Measurements from ENCODE around the gene OR5B2.

The OR5B2 gene

DNA sequence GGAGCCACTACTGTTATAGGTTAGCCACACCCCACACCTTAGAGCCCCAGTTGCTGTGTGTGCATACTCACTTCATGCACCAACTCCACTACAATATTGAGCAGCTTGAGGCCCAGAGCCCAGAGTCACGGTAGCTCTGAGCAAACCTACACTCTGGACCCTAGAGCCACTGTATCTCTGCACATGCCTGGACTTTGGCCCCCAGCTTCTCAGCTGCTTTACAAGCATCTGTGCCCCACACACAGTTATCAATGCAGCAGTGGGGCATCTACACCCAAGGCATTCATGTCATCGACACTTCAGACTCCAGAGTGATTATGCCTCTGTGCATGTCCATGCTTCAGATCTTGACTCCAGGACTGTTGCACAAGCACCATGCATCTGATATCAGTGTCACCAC, 16.4 kb upstream of the OR5B2 start:
- H3F3A ChIP-seq (ENCODE audit: insufficient read depth, low read length) = no peaks in the 10 kb centered on the region

GRCh38 chr11:58442136-58442535, 14.2 kb upstream of the OR5B2 start, which contains the start of gene OR5B12:
OR5B12 (minus strand) TSS chr11:58442236; CDS start chr11:58440151, 2,085 bp downstream.
- Histone ChIP-seq H3K79me2 (ENCODE audit: insufficient read depth, low read length) (no peaks in the 10 kb centered on the region), H3K9me3 (ENCODE audit: low read length) (no peaks in the 10 kb centered on the region), H2AFZ (ENCODE audit: low read length) (no peak within 1 kb of the TSS), H3K9ac (ENCODE audit: low read length) (no peak within 1 kb of the TSS), H3K4me1 (ENCODE audit: insufficient read depth, low read length, severe bottlenecking) (no peaks in the 10 kb centered on the region), H3K27me3 (ENCODE audit: insufficient read depth, low read length) (no peaks in the 10 kb centered on the region), H3K36me3 (ENCODE audit: insufficient read depth, low read length) (no peaks in the 10 kb centered on the region), H3K27ac (ENCODE audit: low read depth, low read length, poor library complexity, severe bottlenecking) (no peak within 1 kb of the TSS), H3F3A (ENCODE audit: insufficient read depth, low read length) (no peaks in the 10 kb centered on the region), H3K4me3 (ENCODE audit: low read depth, low read length, poor library complexity, severe bottlenecking) (no peak within 1 kb of the TSS), H3K9me2 (ENCODE audit: low read depth, low read length) (no peaks in the 10 kb centered on the region), H3K4me2 (ENCODE audit: low read length) (no peak within 1 kb of the TSS), H4K20me1 (ENCODE audit: insufficient read depth, low read length) (no peaks in the 10 kb centered on the region)
- TF ChIP-seq EZH2 (IDR thresholded peaks at IDR 0.05; ENCODE audit: borderline replicate concordance, low read length) (no peak), CTCF (IDR thresholded peaks at IDR 0.05; ENCODE audit: low read length) (no peak)

More for the DNA sequence above, 16.4 kb upstream of the OR5B2 start:
- Histone ChIP-seq H3K4me2 (ENCODE audit: low read length) (no peak overlapping the region), H3K9ac (ENCODE audit: low read length) (no peak overlapping the region), H3K4me3 (ENCODE audit: low read depth, low read length, poor library complexity, severe bottlenecking) (no peak overlapping the region), H3K9me3 (ENCODE audit: low read length) (no peaks in the 10 kb centered on the region), H3K36me3 (ENCODE audit: insufficient read depth, low read length) (no peaks in the 10 kb centered on the region), H2AFZ (ENCODE audit: low read length) (no peak overlapping the region), H3K79me2 (ENCODE audit: insufficient read depth, low read length) (no peaks in the 10 kb centered on the region), H3K4me1 (ENCODE audit: insufficient read depth, low read length, severe bottlenecking) (no peaks in the 10 kb centered on the region), H3K9me2 (ENCODE audit: low read depth, low read length) (no peaks in the 10 kb centered on the region), H3K27ac (ENCODE audit: low read depth, low read length, poor library complexity, severe bottlenecking) (no peak overlapping the region), H4K20me1 (ENCODE audit: insufficient read depth, low read length) (no peaks in the 10 kb centered on the region), H3K27me3 (ENCODE audit: insufficient read depth, low read length) (no peaks in the 10 kb centered on the region)
- TF ChIP-seq EZH2 (IDR thresholded peaks at IDR 0.05; ENCODE audit: borderline replicate concordance, low read length) = no peak
- no peak for TF ChIP-seq CTCF (IDR thresholded peaks at IDR 0.05; ENCODE audit: low read length)

- H3K9me2 ChIP-seq (ENCODE audit: low read depth, low read length) = no peaks in the 10 kb centered on the region
Measured at GRCh38 chr11:58438486-58438885, 10.6 kb upstream of the OR5B2 start.

More at GRCh38 chr11:58438486-58438885, 10.6 kb upstream of the OR5B2 start:
- Histone ChIP-seq H3K9ac (ENCODE audit: low read length) (no peak overlapping the region), H3K27ac (ENCODE audit: low read depth, low read length, poor library complexity, severe bottlenecking) (no peak overlapping the region), H3F3A (ENCODE audit: insufficient read depth, low read length) (no peaks in the 10 kb centered on the region), H3K4me3 (ENCODE audit: low read depth, low read length, poor library complexity, severe bottlenecking) (no peak overlapping the region), H3K9me3 (ENCODE audit: low read length) (no peaks in the 10 kb centered on the region), H3K4me2 (ENCODE audit: low read length) (no peak overlapping the region), H4K20me1 (ENCODE audit: insufficient read depth, low read length) (no peaks in the 10 kb centered on the region), H2AFZ (ENCODE audit: low read length) (no peak overlapping the region), H3K4me1 (ENCODE audit: insufficient read depth, low read length, severe bottlenecking) (no peaks in the 10 kb centered on the region), H3K36me3 (ENCODE audit: insufficient read depth, low read length) (no peaks in the 10 kb centered on the region), H3K79me2 (ENCODE audit: insufficient read depth, low read length) (no peaks in the 10 kb centered on the region), H3K27me3 (ENCODE audit: insufficient read depth, low read length) (no peaks in the 10 kb centered on the region)
- no peak for TF ChIP-seq CTCF (IDR thresholded peaks at IDR 0.05; ENCODE audit: low read length)
- no peak for TF ChIP-seq EZH2 (IDR thresholded peaks at IDR 0.05; ENCODE audit: borderline replicate concordance, low read length)

Data from OCI-LY1 (cell line).